Activated CD8-positive, alpha-beta T cell treated with anti-CD3 and anti-CD28 coated beads, Interleukin-2, amount 10 ng/mL, durations not matched to agents 7 days and 5 days (primary cell): ENCODE measurements around the gene WWOX. TPM values are rescaled to one million over a fixed set of nuclear protein-coding genes. Genes with fewer than 3 reads are reported as not detected.

Experiments used
- ATAC-seq: fragments of 150-1000 bp; cut with Tn5 transposase; one replicate; pipeline ENCODE4 v1.10.0; 2021; ENCODE audit warnings: moderate library complexity
- CTCF ChIA-PET: fragments of 350-600 bp; sonication (Branson Sonifier 250); formaldehyde crosslinking; loops from one replicate; lab custom pipeline; 2021; ENCODE audit warnings: antibody characterized with exemption; lab: Charles Lee
- POLR2A ChIA-PET: fragments of 350-600 bp; sonication (Branson Sonifier 250); formaldehyde crosslinking; loops from one replicate; lab custom pipeline; 2021; ENCODE audit warnings: antibody characterized with exemption; lab: Charles Lee
- DNase-seq: peaks from one replicate; pipeline ENCODE4 v3.0.0-alpha.2; 2020
- H3K27ac Mint-ChIP-seq: one replicate; pipeline ENCODE4 v1.8.0; 2021; ENCODE audit warnings: mild to moderate bottlenecking, mixed read lengths
- H3K27me3 Mint-ChIP-seq: one replicate; pipeline ENCODE4 v1.8.0; 2021; ENCODE audit warnings: low read depth, mixed read lengths
- H3K36me3 Mint-ChIP-seq: one replicate; pipeline ENCODE4 v1.8.0; 2021; ENCODE audit warnings: low read depth, mixed read lengths
- H3K4me1 Mint-ChIP-seq: one replicate; pipeline ENCODE4 v1.8.0; 2021; ENCODE audit warnings: low read depth, mixed read lengths
- H3K4me3 Mint-ChIP-seq: one replicate; pipeline ENCODE4 v1.8.0; 2021; ENCODE audit warnings: mild to moderate bottlenecking, mixed read lengths
- H3K9me3 Mint-ChIP-seq: one replicate; pipeline ENCODE4 v1.8.0; 2022; ENCODE audit warnings: mixed read lengths; ENCODE audit not compliant: insufficient read depth
- total RNA-seq, 2 experiments: library from RNA; stranded (reverse); gene quantifications; one replicate each; pipeline ENCODE4 v1.2.3, GENCODE V29; 2021

The WWOX gene
- total RNA-seq, 2 experiments from 2014 or later: 34.4 to 34.9 TPM

DNA sequence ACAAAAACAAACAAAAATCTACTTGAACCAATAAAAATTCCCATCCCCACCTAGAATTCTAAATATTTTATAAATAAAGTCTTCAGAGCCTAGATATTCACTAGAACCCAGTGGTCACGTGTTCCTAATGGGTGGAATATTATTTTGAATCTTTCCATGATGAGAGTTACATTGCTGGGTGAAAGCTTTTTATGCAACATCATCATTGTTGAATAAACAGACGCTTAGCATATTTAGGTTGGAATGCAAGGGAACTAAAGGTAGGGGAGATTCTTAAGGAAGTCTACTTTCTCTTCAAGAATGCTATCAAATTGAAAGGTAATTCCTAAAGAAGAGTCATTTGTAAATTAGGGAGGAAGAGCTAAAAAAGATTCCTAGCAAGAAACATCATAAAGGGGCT, 723.1 kb downstream of the WWOX start:
- ChIA-PET CTCF (no interaction called here), POLR2A (no interaction called here)
- no peaks in the 10 kb centered on the region for H3K9me3 Mint-ChIP-seq
- no peaks in the 10 kb centered on the region for H3K36me3 Mint-ChIP-seq
- ATAC-seq: no peak
- no peaks in the 10 kb centered on the region for H3K27me3 Mint-ChIP-seq
- no peak overlapping the region for H3K4me3 Mint-ChIP-seq
- no peak for DNase-seq
- H3K4me1 Mint-ChIP-seq: no peaks in the 10 kb centered on the region
- no peak overlapping the region for H3K27ac Mint-ChIP-seq

DNA sequence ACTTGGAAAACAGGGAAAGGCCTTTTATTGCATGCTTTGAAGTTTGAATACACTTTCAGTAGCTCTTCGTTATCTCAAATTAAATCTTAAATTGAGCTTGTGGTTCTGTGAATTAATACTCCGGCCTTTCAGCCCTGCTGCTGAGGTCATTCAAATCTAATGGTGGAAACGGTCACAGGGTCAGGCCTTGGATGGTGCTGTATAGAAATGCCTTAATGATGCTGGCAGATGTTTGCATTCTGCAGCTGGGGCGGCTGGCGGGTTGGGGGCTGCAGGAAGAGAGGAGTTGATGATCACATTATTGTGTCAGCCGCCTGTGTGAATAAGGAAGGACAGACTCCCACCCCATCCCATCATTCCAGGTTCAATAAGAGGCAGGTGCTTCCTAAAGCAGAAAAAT, 723.6 kb downstream of the WWOX start:
- no peak for ATAC-seq
- H3K27ac Mint-ChIP-seq: no peak overlapping the region

DNA sequence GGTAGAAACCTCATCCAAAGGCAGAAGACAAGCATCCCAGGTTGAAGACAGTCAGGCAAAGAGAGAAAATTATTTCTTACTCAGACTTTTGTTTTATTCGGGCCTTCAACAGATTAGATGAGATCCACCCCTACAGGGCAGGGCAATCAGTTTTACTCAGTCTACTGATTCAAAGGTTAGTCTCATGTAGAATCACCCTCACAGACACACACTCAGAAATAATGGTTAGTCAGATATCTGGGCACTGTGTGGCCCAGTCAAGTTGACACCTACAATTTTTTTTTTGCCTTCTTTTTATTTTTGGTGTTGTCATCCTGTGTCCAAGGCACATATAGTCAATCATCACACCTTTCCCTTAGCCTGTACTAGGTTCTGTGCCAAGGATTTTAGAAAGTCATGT, 729.8 kb downstream of the WWOX start:
- no peak for ATAC-seq
- no peak overlapping the region for H3K4me3 Mint-ChIP-seq
- POLR2A ChIA-PET: no interaction called here
- no peaks in the 10 kb centered on the region for H3K4me1 Mint-ChIP-seq
- no peaks in the 10 kb centered on the region for H3K27me3 Mint-ChIP-seq
- CTCF ChIA-PET: no interaction called here
- H3K9me3 Mint-ChIP-seq: no peaks in the 10 kb centered on the region
- no peak overlapping the region for H3K27ac Mint-ChIP-seq
- H3K36me3 Mint-ChIP-seq: no peaks in the 10 kb centered on the region
- DNase-seq: no peak

More for the DNA sequence above, 723.6 kb downstream of the WWOX start:
- Mint-ChIP-seq H3K36me3 (no peaks in the 10 kb centered on the region), H3K4me3 (no peak overlapping the region), H3K4me1 (no peaks in the 10 kb centered on the region), H3K9me3 (no peaks in the 10 kb centered on the region), H3K27me3 (no peaks in the 10 kb centered on the region)
- CTCF ChIA-PET: no interaction called here
- DNase-seq: no peak
- POLR2A ChIA-PET: no interaction called here

DNA sequence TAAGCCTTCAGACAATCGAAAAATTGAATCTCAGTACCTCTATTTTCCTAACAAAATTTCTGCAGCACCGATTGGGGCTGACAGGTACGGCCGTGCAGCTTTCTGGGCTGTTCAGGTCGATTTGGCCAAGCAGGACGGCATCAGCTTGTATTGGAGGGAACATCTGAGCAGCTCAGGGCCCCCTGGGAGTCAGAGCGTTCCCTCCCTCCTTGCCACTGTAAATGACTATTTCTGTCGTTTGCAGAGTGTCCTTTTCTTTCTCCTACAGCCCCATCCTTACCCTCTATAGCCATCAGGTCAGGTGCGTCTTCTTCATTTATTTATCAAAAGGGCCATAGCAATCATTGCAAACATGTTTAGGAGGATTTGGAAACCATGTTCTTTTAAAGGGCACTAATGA, 731.1 kb downstream of the WWOX start:
- ATAC-seq: no peak
- Mint-ChIP-seq H3K27me3 (no peaks in the 10 kb centered on the region), H3K36me3 (no peaks in the 10 kb centered on the region), H3K27ac (no peak overlapping the region), H3K4me3 (no peak overlapping the region), H3K9me3 (no peaks in the 10 kb centered on the region), H3K4me1 (no peaks in the 10 kb centered on the region)
- no peak for DNase-seq
- CTCF ChIA-PET: no interaction called here
- POLR2A ChIA-PET: no interaction called here

DNA sequence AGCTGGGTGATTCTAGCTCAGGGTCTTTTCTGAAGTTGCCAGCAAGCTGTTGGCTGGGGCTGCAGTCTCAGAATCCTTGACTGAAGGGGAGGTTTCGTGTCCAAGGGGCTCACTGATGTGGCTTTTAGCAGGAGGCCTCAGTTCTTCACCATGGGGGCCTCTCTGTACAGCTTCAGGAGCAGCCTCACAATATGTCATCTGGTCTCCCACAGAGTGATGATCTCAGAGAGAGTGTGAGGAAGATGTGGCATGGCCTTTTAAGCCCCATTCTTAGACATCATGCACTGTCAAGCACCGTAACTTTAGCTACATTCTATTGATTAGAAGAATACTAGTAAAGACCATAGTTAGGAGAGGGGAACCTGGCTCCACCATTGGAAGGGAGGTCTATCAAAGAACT, 732.6 kb downstream of the WWOX start:
- ATAC-seq (no peak), DNase-seq (no peak)
- no peaks in the 10 kb centered on the region for H3K4me1 Mint-ChIP-seq
- POLR2A ChIA-PET: no interaction called here
- H3K36me3 Mint-ChIP-seq: no peaks in the 10 kb centered on the region
- CTCF ChIA-PET: no interaction called here
- no peak overlapping the region for H3K27ac Mint-ChIP-seq
- H3K4me3 Mint-ChIP-seq: no peak overlapping the region
- H3K27me3 Mint-ChIP-seq: no peaks in the 10 kb centered on the region
- H3K9me3 Mint-ChIP-seq: no peaks in the 10 kb centered on the region

DNA sequence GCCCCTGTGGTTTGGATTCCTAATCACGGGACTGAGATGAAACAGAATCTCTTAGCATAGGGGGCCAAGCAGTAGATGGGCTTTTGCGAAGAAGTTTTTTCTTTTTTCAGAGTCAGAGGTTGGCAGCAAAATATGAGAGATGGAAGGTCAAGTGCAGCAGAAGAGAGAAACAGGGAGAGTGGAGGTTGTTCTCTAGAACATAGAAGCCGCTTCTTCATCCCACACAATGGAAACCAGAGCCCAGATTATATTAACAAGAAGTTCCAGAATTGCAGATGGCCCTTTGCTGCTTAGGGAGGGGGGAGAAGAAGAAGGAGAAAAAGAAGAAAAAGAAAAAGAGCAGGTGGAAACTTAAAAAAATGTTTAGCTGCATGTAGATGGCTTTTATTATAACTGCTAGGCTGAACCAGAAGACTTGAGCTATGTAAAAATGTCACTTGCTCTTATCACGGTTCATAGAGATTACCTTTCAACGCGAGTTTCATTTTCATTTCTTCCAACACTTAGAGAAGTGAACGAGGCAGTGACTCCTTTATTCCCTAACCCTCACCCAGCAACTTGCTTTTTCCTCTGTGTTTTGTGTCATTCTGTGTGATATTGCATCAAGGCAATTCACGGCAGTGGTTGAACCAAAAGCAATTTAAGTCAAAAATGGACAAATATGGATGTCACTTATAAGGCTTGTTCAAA, 737.5 kb downstream of the WWOX start:
- Mint-ChIP-seq H3K4me3 (no peak overlapping the region), H3K9me3 (no peaks in the 10 kb centered on the region), H3K36me3 (no peaks in the 10 kb centered on the region), H3K4me1 (no peaks in the 10 kb centered on the region), H3K27ac (no peak overlapping the region), H3K27me3 (no peaks in the 10 kb centered on the region)
- CTCF ChIA-PET: no interaction called here
- POLR2A ChIA-PET: interaction anchor here (0.6 kb wide), 1 partner anchor 10 kb away, joined by 3 read pairs; no protein-coding TSS in a partner anchor
- ATAC-seq: no peak
- no peak for DNase-seq

DNA sequence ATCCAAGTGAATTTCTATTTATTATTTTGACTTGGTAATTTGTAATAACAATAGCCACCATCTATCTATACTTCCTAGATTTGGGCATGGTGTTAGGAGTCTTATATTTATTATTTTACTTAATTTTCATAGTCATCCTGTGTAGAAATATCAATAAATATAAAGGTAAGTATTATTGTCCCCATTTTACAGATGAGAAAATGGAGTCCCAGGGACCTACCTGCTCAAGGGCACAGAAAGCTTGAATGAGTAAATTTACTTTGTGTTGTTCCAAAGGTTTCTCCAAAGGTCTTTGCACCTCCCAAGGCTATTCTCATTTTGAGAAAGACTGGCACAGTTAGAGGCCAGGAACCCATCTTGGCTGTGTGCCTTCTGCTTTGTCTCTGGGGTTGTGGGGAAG, 738.3 kb downstream of the WWOX start:
- Mint-ChIP-seq H3K4me3 (no peak overlapping the region), H3K27me3 (no peaks in the 10 kb centered on the region), H3K9me3 (no peaks in the 10 kb centered on the region), H3K36me3 (no peaks in the 10 kb centered on the region), H3K4me1 (no peaks in the 10 kb centered on the region), H3K27ac (no peak overlapping the region)
- ChIA-PET CTCF (no interaction called here), POLR2A (no interaction called here)
- DNase-seq: no peak
- no peak for ATAC-seq

DNA sequence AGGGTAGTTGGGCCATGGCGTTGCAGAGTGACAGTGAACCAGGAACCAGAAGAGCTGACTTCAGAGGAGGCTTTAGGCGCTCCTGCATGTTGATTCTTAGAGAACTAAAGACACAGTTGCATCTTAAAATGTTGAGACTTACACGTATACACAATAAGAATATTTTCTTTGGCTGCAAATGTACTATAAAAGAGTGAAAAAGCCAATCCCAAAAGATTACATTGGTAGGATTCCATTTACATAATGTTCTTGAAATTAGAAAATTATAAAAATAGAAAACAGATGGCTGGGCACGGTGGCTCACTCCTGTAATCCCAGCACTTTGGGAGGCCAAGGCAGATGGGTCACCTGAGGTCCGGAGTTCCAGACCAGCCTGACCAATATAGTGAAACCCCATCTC, 738.8 kb downstream of the WWOX start:
- ChIA-PET CTCF (no interaction called here), POLR2A (no interaction called here)
- no peak overlapping the region for H3K4me3 Mint-ChIP-seq
- H3K9me3 Mint-ChIP-seq: no peaks in the 10 kb centered on the region
- no peak overlapping the region for H3K27ac Mint-ChIP-seq
- H3K4me1 Mint-ChIP-seq: no peaks in the 10 kb centered on the region
- H3K36me3 Mint-ChIP-seq: no peaks in the 10 kb centered on the region
- ATAC-seq (no peak), DNase-seq (no peak)
- H3K27me3 Mint-ChIP-seq: no peaks in the 10 kb centered on the region

DNA sequence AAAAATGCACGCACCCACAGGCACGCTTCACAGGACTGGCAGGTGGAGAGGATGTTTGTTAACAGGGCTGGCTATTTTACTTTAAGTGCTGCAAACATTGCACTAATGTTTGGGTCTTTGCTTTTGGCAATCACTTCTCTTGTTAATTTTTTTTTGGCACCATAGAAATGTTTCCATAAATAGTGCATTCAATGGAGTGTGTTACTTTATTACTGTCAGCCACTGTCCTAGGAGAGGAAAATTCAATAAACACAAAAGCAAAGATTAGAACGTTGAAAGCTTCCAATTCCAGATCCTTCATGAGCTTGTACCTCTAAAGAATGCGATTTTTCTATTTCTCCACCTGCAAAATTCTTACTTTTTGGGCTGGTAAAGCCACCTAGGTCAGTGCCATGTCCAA, 743.5 kb downstream of the WWOX start:
- H3K4me3 Mint-ChIP-seq: no peak overlapping the region
- H3K36me3 Mint-ChIP-seq: no peaks in the 10 kb centered on the region
- POLR2A ChIA-PET: no interaction called here
- no peaks in the 10 kb centered on the region for H3K4me1 Mint-ChIP-seq
- DNase-seq (no peak), ATAC-seq (no peak)
- H3K27ac Mint-ChIP-seq: no peak overlapping the region
- CTCF ChIA-PET: no interaction called here
- H3K9me3 Mint-ChIP-seq: no peaks in the 10 kb centered on the region
- H3K27me3 Mint-ChIP-seq: no peaks in the 10 kb centered on the region

DNA sequence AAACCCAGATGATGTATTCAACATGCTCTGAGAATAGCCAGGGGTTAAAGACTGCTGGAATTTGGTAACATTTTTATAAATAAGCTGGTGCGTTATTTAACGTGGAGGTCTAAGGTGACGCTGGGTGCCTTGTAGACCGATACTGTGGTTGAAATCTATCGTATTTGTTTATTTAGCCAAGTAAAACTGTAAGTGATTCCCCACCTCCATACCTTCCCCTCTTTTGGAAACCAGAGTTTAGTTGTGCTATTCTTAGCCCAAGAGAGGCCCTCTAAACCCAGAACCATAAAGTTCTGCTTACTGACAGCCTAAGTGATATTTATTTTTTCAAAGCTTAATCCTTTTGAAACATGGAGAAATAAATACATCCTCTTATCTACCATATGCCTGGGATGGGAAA, 744.5 kb downstream of the WWOX start:
- no peaks in the 10 kb centered on the region for H3K27me3 Mint-ChIP-seq
- CTCF ChIA-PET: no interaction called here
- no peak overlapping the region for H3K27ac Mint-ChIP-seq
- peaks cover 3% of the 10 kb centered on the region for H3K9me3 Mint-ChIP-seq
- no peak overlapping the region for H3K4me3 Mint-ChIP-seq
- DNase-seq (no peak), ATAC-seq (no peak)
- H3K4me1 Mint-ChIP-seq: no peaks in the 10 kb centered on the region
- no peaks in the 10 kb centered on the region for H3K36me3 Mint-ChIP-seq
- POLR2A ChIA-PET: no interaction called here

DNA sequence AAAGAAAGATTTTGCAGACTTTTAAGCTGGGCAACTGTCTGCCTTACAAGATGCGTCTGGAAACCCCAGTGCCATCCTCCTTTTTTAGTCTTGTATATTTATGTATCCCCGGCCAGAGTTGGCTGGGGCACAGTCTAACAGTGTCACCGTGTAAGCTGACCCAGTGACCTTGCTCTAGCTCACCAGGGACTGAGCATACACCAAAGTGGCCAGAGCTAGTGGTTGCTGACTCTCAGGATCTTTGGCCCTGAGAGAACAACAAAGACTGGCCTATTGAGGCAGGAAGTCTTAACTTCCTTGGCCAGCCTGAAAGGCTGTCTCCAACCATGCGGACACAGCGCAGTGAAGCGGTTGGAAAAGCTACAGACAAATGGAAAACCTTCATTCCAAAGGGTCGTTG, 745.2 kb downstream of the WWOX start:
- ChIA-PET CTCF (no interaction called here), POLR2A (no interaction called here)
- peaks cover 3% of the 10 kb centered on the region for H3K9me3 Mint-ChIP-seq
- no peaks in the 10 kb centered on the region for H3K27me3 Mint-ChIP-seq
- ATAC-seq (no peak), DNase-seq (no peak)
- H3K36me3 Mint-ChIP-seq: no peaks in the 10 kb centered on the region
- H3K4me1 Mint-ChIP-seq: no peaks in the 10 kb centered on the region
- H3K27ac Mint-ChIP-seq: no peak overlapping the region
- H3K4me3 Mint-ChIP-seq: no peak overlapping the region

DNA sequence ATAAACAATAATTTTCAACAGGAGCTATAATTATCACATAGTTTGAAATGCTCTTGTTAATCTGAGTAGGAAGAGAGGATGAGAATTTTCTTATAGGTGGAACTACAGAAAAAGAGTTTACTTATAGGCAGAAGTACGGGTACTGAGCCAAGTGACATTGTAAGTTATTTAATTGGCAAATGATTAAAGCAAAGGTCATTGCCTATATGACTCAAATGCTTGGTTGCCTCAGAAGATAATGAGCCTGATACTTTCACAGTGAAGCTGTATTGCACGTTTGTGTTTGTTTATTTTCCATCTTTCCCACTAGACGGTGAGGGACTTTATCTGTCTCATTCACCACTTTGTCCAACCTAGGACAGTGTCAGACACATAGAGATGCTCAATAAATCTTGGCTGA, 751.8 kb downstream of the WWOX start:
- ChIA-PET CTCF (interaction anchor here (1.1 to 1.6 kb wide), 2 partner anchors 23 to 750 kb away, joined by 3 to 4 read pairs; no protein-coding TSS in a partner anchor), POLR2A (no interaction called here)
- H3K27me3 Mint-ChIP-seq: no peaks in the 10 kb centered on the region

More for the DNA sequence above, 751.8 kb downstream of the WWOX start:
- ATAC-seq (no peak), DNase-seq (no peak)
- peaks cover 3% of the 10 kb centered on the region for H3K9me3 Mint-ChIP-seq
- H3K36me3 Mint-ChIP-seq: no peaks in the 10 kb centered on the region
- H3K27ac Mint-ChIP-seq: no peak overlapping the region
- no peaks in the 10 kb centered on the region for H3K4me1 Mint-ChIP-seq
- H3K4me3 Mint-ChIP-seq: no peak overlapping the region
